Measurements from ENCODE around the gene LAMA1.

The LAMA1 gene

GRCh38 chr18:7047336-7047735, 70.3 kb downstream of the LAMA1 start:
- DNase-seq (ENCODE audit: low read depth) = no peak

DNA sequence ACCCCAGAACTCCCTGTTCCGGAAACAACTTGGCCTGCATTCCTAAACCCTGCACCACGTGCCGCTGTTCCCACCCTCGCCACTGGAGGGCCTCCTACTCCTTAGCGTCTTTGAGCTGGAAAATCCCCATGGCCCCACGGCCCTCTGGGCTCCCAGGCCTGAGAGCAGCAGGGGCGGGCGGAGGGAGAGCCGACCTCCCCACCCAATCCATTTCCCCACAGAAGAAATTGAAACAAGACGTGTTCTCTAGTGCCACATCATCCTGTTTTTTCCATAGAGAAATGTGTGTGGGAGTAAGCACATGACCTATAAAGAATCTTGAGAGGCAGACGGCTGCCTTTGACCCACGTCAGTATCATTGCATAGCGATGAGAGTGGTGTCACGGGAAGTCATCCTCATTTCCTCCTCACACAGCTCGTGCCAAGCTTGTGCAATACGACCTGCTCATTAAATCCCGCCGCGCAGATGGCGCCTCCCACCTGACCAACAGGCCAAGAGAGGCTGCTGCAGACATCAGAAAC, 79.2 kb downstream of the LAMA1 start:
- no peak for DNase-seq (ENCODE audit: low read depth)

DNA sequence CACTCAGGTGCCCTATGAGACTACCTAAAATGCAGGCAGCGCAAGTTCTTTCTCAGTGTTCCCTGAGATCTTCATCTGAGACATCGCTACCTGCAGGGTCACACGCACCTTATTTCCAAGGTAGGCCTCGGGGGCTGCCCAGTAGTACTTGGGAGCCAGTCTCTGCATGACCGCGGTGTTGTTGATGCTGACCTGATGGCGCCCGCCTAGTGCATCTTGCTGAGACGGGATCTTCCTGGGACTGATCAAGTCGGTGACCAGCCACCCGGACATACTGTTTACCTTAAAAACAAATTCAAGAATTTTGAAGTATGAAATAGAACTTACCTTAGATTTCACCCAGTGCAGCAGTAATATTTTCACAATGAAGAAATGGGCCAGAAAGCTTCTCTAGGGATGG, 80.1 kb downstream of the LAMA1 start:
- DNase-seq (ENCODE audit: low read depth) = no peak

DNA sequence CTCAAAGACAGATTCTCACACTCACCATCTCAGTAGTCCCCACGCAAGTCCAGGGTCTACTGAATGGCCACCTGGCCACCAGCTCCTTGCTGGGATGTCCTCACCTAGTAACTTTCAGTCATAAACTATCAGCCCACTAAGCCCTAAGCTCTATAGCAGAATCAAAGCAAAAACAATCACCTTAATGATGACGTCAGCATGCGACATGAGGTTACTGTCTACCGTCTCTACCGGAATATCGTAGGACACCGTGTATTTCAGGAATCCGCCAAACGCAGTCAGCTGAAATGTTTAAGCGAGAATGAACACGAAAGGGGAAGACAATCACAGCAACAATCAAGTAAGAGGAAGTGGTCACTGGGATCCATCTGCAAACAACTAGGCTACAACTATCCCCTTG, 81.8 kb downstream of the LAMA1 start:
- DNase-seq (ENCODE audit: low read depth) = no peak

GRCh38 chr18:7034924-7035323, 82.7 kb downstream of the LAMA1 start:
- DNase-seq (ENCODE audit: low read depth) = no peak

DNA sequence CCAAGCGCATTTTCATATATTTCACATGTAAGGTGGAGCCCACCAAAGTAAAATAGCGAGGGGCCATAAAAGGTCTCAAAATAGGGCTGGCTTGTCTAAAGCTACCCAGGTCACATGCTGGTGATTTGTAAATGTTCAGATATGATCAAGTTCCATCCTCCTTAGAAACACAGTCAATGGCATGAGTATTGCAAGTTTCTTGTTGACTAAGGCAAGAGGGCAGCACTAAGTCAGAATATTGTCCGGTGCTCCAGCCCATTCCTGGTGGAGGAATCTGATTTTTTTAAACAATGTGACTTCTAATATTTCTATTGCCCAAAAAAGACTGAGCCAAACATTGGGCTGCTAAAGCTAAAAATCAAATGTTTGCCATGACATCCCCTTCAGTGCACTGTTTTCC, 85.1 kb downstream of the LAMA1 start:
- DNase-seq (ENCODE audit: low read depth) = no peak

GRCh38 chr18:7028625-7029024, 89.0 kb downstream of the LAMA1 start:
- DNase-seq (ENCODE audit: low read depth) = no peak

GRCh38 chr18:7025194-7025593, 92.4 kb downstream of the LAMA1 start:
- DNase-seq (ENCODE audit: low read depth) = no peak

GRCh38 chr18:7023581-7023980, 94.0 kb downstream of the LAMA1 start:
- DNase-seq (ENCODE audit: low read depth) = no peak

GRCh38 chr18:7023063-7023580, 94.5 kb downstream of the LAMA1 start:
- no peak for DNase-seq (ENCODE audit: low read depth)

DNA sequence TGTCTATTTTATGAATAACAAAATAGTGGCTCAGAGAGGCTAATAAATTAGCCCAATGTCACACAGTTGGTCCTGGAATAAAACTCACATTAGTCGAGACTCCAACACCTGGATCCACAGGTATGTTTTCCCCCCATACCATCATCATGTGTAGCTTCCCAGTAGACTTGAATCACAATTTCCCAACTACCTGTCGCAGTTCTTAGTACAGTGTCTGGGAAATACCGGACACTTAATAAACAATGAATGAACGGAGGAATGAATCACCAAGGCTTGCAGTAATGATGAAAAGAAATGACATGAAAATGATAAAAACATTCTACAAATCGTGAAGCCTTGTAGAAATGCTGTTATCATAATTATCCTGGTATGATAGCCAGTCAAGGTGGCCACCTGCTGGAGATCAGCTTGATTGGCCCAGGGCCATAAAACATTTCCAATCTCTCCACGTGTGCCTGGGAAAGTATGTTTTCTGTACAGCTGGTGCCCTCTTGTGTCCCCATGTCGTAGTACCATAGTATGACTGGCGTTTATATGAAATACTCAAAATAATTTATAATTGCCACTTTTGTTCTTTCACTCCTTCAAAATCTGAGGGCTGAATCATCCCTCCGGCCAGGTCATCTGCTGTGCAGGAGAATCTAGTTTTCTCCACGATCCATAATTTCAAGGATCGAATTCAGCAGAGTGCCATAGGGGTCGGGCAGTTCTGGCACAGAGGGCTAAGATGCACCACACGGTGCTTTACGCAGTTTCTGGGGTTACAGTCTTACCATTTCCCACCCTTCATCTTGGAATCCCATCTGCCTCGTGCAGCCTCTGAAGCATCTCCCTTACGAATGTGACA, 95.4 kb downstream of the LAMA1 start:
- DNase-seq (ENCODE audit: low read depth) = no peak

DNA sequence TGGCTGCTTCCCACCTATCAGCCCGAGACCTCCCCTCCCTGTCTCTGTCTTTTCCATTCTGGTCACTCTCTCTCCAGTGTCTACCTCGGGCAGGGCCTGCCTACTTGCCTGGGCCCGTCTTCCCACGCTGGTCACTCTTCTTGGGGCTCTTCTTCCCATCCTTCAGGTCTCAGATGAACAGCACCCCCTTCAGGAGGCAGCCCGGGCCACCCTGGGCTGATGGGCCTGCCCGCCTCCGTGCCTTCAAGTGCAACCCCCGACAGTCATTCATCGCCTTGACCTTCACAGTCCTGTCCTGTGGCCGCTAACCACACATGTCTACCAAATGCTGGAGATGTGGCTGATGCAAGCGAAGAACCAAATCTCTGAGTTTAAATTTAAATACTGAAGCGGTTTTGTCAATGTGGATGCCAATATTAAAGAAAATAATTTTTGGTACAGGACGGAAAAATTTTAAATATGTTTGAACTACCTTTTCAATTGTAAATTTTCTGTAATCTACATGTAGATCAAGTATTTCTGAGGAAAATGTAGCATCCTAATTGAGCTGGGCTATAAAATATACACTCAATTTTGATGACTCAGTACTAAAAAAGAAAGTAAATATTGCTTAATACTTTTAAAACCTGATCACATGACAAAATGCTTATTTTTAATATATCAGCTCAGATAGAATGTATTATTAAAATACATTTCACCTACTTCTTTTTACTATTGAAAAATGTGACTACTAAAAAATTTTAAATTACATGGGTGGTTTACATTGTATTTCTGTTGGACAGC, 96.4 kb downstream of the LAMA1 start:
- no peak for DNase-seq (ENCODE audit: low read depth)

- no peak for DNase-seq (ENCODE audit: low read depth)
These were observed 100.6 kb downstream of the LAMA1 start for GRCh38 chr18:7017013-7017412.

DNA sequence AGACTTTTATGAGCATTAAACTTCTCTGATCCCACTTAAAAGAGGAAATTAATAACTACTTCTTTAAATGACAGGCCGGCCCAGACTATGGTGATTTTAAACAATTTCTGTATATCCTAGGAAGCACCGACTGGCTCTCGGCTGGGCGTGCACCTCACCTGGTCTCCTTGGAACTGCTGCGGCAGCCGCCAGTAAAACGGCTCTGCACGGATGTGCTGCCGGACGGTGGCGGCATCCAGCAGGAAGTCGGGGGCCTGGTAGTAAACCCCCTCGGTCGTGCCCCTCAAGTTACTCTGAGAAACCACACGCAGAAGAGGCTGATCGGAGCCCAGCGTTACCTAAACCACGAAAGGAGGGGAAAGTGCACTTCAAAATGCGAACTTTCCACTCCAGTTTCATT, 106.5 kb downstream of the LAMA1 start:
- no peak for DNase-seq (ENCODE audit: low read depth)

DNA sequence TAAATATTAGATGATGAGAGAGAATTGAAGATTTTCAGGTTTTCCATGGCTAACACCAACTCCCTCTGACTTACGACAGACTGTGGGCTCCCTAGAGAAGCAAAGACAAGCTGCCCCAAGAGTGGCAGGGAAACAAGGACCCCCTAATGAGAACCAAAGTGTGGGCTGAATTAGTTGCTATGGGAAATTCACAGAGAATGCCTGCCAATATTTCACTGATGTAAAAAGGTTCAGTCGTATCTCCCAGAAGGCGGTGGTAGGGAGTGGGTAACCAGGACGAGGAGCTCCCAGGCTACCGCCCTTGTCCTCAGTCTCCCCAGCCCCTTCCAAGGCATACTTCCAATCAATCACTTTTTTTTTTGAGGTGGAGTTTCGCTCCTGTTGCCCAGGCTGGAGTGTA, 113.6 kb downstream of the LAMA1 start:
- no peak for DNase-seq (ENCODE audit: low read depth)

GRCh38 chr18:7002107-7002506, 115.5 kb downstream of the LAMA1 start:
- DNase-seq (ENCODE audit: low read depth) = no peak

- no peak for DNase-seq (ENCODE audit: low read depth)
These were observed 117.0 kb downstream of the LAMA1 start for GRCh38 chr18:7000484-7001096.

DNA sequence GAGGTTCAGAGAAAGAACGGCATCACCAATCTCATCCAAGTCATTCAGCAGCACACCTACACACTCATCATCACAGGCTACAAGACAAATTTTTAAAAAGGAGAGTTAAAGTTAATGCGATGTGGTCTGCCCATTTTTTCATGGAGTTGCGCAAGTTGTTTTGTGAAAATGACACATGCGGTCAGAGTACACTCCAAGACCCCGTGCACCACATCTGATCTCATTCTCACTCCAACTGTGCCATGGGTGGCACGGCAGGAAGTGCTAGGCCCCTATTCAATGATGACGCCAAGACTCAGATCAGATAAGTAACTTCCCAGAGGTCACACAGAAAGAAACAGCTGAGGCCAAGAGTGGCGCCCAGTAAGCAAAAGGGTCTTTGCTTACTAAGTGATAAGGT, 119.8 kb downstream of the LAMA1 start:
- no peak for DNase-seq (ENCODE audit: low read depth)

- no peak for DNase-seq (ENCODE audit: low read depth)
These were observed 122.7 kb downstream of the LAMA1 start for GRCh38 chr18:6994771-6995430.

- no peak for DNase-seq (ENCODE audit: low read depth)
These were observed 123.4 kb downstream of the LAMA1 start for GRCh38 chr18:6994056-6994770.

DNA sequence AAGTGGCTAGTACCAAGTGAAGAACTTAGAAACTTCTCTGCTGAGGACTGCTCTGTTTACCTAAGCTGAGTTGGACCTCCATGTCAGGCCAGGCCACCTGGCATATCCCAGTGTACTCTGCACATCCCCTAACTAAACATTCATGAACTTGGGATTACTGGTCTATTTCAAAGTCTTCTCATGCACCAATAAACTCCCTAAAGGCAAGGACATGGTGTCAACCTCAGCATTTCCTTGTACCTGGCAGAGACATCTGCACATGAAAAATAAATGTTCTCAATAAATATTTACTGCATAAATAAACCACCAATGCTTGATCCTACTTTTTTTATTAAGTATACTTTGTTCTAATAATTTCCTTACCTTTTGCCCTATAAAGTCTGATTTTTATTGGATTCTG, 124.8 kb downstream of the LAMA1 start:
- no peak for DNase-seq (ENCODE audit: low read depth)

Data from activated T-cell treated with anti-CD3 and anti-CD28 coated beads for 1 hour (primary cell).